T-cell (primary cell): Measurements from ENCODE around the gene FASTKD1. TPM values are rescaled to one million over a fixed set of nuclear protein-coding genes. Genes with fewer than 3 reads are reported as not detected.
"Not testable (repeated sequence)": the region's sequence is repeated elsewhere in the genome, so short reads cannot be mapped to it uniquely, and the experiment has no call there.

Experiments
- ATAC-seq, 4 experiments: fragments of 200-7000 bp in 3 of 4; fragments of 150-1000 bp in 1 of 4; cut with Tn5 transposase; replicated peaks in 1 of 4; 1 replicate in 3 of 4; 2 replicates in 1 of 4; pipeline ENCODE4 v1.10.0; 2021; ENCODE audit warnings: moderate library complexity in 3 of 4, mild to moderate bottlenecking in 2 of 4, moderate number of reproducible peaks in 1 of 4
- CTCF ChIA-PET, 2 donors: fragments of 300-600 bp; sonication (Branson Sonifier 250); formaldehyde crosslinking; loops; one replicate each; lab custom pipeline; 2022; ENCODE audit warnings: antibody characterized with exemption in 2 of 2; lab: Charles Lee
- POLR2A ChIA-PET, 2 donors: fragments of 300-600 bp; sonication (Branson Sonifier 250); formaldehyde crosslinking; loops; one replicate each; lab custom pipeline; 2022; ENCODE audit warnings: antibody characterized with exemption in 2 of 2; lab: Charles Lee
- DNase-seq, 35 experiments: peaks; one replicate each; pipeline versions ENCODE4 v3.0.0 to v3.0.0-alpha.2; 2013 to 2023
- H3K27ac ChIP-seq: one replicate; pipeline ENCODE4 v1.5.1; 2013; ENCODE audit warnings: low read length
- H3K27me3 ChIP-seq, 2 experiments: replicated peaks in 1 of 2; 1 replicate in 1 of 2; 2 replicates in 1 of 2; pipeline versions ENCODE4 v1.6.1 to v1.7.0; 2013; ENCODE audit warnings: low read length in 1 of 2, mixed read lengths in 1 of 2; ENCODE audit not compliant: control insufficient read depth in 2 of 2, insufficient read depth in 2 of 2; ENCODE audit errors: extremely low read depth in 1 of 2
- H3K36me3 ChIP-seq, 2 donors: 1 replicate in 1 of 2; 2 replicates in 1 of 2; pipeline versions ENCODE4 v1.6.1 to v1.7.0; 2013; ENCODE audit warnings: low read length in 1 of 2; ENCODE audit not compliant: control insufficient read depth in 2 of 2, insufficient read depth in 1 of 2; ENCODE audit errors: extremely low read depth in 1 of 2
- H3K4me1 ChIP-seq, 2 experiments: 1 replicate in 1 of 2; 2 replicates in 1 of 2; pipeline versions ENCODE4 v1.6.1 to v1.7.0; 2013; ENCODE audit warnings: low read length in 2 of 2, mixed read lengths in 1 of 2; ENCODE audit not compliant: insufficient read depth in 2 of 2, control insufficient read depth in 1 of 2; ENCODE audit errors: extremely low read depth in 1 of 2
- H3K4me3 ChIP-seq, 2 donors: 1 replicate in 1 of 2; 2 replicates in 1 of 2; pipeline versions ENCODE4 v1.5.1 to v1.7.0; 2013; ENCODE audit warnings: mild to moderate bottlenecking in 2 of 2, low read length in 1 of 2, moderate library complexity in 1 of 2; ENCODE audit not compliant: control insufficient read depth in 1 of 2; ENCODE audit errors: extremely low read depth in 1 of 2
- H3K9me3 ChIP-seq: 2 replicates; pipeline ENCODE4 v1.7.0; 2013
- H3K27ac Mint-ChIP-seq, 2 donors: one replicate each; pipeline ENCODE4 v1.8.0; 2020 to 2021; ENCODE audit warnings: mild to moderate bottlenecking in 2 of 2, mixed read lengths in 2 of 2
- H3K27me3 Mint-ChIP-seq, 2 donors: one replicate each; pipeline ENCODE4 v1.8.0; 2021 to 2022; ENCODE audit warnings: mixed read lengths in 2 of 2
- H3K36me3 Mint-ChIP-seq: one replicate; pipeline ENCODE4 v1.8.0; 2021; ENCODE audit warnings: mixed read lengths
- H3K4me1 Mint-ChIP-seq, 3 donors: one replicate each; pipeline ENCODE4 v1.8.0; 2020 to 2022; ENCODE audit warnings: mixed read lengths in 3 of 3, mild to moderate bottlenecking in 1 of 3
- H3K4me3 Mint-ChIP-seq, 3 donors: one replicate each; pipeline ENCODE4 v1.8.0; 2020 to 2022; ENCODE audit warnings: mild to moderate bottlenecking in 3 of 3, mixed read lengths in 3 of 3, moderate library complexity in 3 of 3
- H3K9me3 Mint-ChIP-seq, 3 donors: one replicate each; pipeline ENCODE4 v1.8.0; 2020 to 2022; ENCODE audit warnings: mixed read lengths in 3 of 3
- WGBS: methylation state at CpG from one replicate; pipeline ENCODE4 v1.1.5; 2013; ENCODE audit warnings: missing lambda C conversion rate; ENCODE audit not compliant: insufficient coverage; 5-methylcytosine and 5-hydroxymethylcytosine counted together
- total RNA-seq, 35 experiments: library from RNA in 6 of 35; stranded (reverse) in 6 of 35; fragments of 120-200 nt in 1 of 35; gene quantifications; one replicate each; pipeline versions ENCODE4 v1.2.1 to v1.2.4 and lab custom pipeline; 2013 to 2026

Gene FASTKD1
- total RNA-seq, 5 donors from 2014 or later (not counting 1 experiment from before 2014, with no cell fraction given), result 17.6 to 26.8 (median 25.2) TPM

DNA sequence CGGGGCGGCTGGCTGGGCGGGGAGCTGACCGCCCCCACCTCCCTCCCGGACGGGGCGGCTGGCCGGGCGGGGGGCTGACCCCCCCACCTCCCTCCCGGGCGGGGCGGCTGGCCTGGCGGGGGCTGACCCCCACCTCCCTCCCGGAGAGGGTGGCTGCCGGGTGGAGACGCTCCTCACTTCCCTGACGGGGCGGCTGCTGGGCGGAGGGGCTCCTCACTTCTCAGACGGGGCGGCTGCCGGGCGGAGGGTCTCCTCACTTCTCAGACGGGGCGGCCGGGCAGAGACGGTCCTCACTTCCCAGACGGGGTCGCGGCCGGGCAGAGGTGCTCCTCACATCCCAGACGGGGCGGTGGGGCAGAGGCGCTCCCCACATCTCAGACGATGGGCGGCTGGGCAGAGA, 1.6 kb upstream of the FASTKD1 start:
- H3K9me3 Mint-ChIP-seq, H3K27ac ChIP-seq, H3K9me3 ChIP-seq, H3K36me3 Mint-ChIP-seq, H3K27ac Mint-ChIP-seq, H3K4me3 Mint-ChIP-seq, H3K27me3 Mint-ChIP-seq, H3K36me3 ChIP-seq, DNase-seq, ATAC-seq, H3K4me3 ChIP-seq, H3K4me1 ChIP-seq, CTCF ChIA-PET, H3K27me3 ChIP-seq: not testable (repeated sequence)
- peaks cover 16 to 22% (median 17%) of the 10 kb centered on the region in 3 donors for H3K4me1 Mint-ChIP-seq
- POLR2A ChIA-PET, result interaction anchor here in 1 of 2 donors (0.6 kb wide), 1 partner anchor 284 kb away, joined by 9 read pairs; no protein-coding TSS in a partner anchor
- 89% methylated on average over 8 of the region's 36 CpGs for WGBS

DNA sequence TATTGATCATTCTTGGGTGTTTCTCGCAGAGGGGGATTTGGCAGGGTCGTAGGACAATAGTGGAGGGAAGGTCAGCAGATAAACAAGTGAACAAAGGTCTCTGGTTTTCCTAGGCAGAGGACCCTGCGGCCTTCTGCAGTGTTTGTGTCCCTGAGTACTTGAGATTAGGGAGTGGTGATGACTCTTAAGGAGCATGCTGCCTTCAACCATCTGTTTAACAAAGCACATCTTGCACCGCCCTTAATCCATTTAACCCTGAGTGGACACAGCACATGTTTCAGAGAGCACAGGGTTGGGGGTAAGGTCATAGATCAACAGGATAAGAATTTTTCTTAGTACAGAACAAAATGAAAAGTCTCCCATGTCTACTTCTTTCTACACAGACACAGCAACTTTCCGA, 874 bp upstream of the FASTKD1 start:
- H3K27me3 Mint-ChIP-seq, H3K4me1 ChIP-seq, CTCF ChIA-PET, H3K36me3 ChIP-seq, H3K36me3 Mint-ChIP-seq, H3K27me3 ChIP-seq, H3K9me3 ChIP-seq, H3K27ac Mint-ChIP-seq, ATAC-seq, H3K27ac ChIP-seq, H3K4me3 ChIP-seq, H3K9me3 Mint-ChIP-seq, DNase-seq: not testable (repeated sequence)
- Mint-ChIP-seq H3K4me1 (peaks cover 19 to 27% (median 23%) of the 10 kb centered on the region in 3 donors), H3K4me3 (peak overlapping the region in 1 of 3 donors; percentile 45)
- WGBS, result no CpG with 5 or more reads among the region's 5 CpGs
- POLR2A ChIA-PET, result interaction anchor here (0.6 to 3.6 kb wide), 3 partner anchors 10 to 197 kb away, joined by 3 to 34 read pairs (median 16); partner anchors contain the start of gene PPIG (in 2 of the 2)

DNA sequence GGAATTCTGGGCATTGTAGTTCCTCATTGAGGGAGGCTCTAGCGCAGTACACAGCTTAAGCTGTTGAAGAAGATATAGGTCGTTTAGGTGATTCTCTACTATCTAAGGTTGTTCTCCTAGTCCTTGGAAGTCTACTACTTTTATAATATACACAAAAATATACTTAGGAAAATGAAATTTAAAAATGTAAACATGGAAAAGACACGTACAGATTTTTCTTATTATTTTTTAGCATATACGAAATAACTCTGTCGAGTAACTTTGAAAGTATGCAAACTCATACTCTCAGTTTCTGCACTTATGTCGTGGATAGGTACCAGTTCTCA, 272 bp upstream of the FASTKD1 start:
- no peak for DNase-seq
- CTCF ChIA-PET, result interaction anchor here (1.0 to 1.9 kb wide), 7 partner anchors 8 to 251 kb away, joined by 3 to 10 read pairs (median 4); partner anchors contain the start of genes BBS5 (in 1 of the 2), METTL5 (in 1 of the 2) and PPIG (in 1 of the 2)
- Histone ChIP-seq H3K36me3 (no peaks in the 10 kb centered on the region), H3K4me1 (peaks cover 5 to 8% of the 10 kb centered on the region in 2 experiments), H3K9me3 (no peaks in the 10 kb centered on the region), H3K27ac (peak overlapping the region; percentile 81), H3K27me3 (no peaks in the 10 kb centered on the region), H3K4me3 (peak overlapping the region; percentile 97 to 99)
- Mint-ChIP-seq H3K4me1 (peaks cover 20 to 27% (median 23%) of the 10 kb centered on the region in 3 donors), H3K9me3 (no peaks in the 10 kb centered on the region), H3K27ac (peak overlapping the region; percentile 68 to 89), H3K36me3 (peaks cover 7% of the 10 kb centered on the region), H3K27me3 (no peaks in the 10 kb centered on the region), H3K4me3 (peak overlapping the region; percentile 95 to 99 (median 98))
- ATAC-seq, result no peak
- WGBS, result no CpG with 5 or more reads among the region's 6 CpGs
- POLR2A ChIA-PET, result interaction anchor here (0.6 to 3.6 kb wide), 6 partner anchors 10 to 197 kb away, joined by 3 to 34 read pairs (median 8); partner anchors contain the start of gene PPIG (in 2 of the 2)

DNA sequence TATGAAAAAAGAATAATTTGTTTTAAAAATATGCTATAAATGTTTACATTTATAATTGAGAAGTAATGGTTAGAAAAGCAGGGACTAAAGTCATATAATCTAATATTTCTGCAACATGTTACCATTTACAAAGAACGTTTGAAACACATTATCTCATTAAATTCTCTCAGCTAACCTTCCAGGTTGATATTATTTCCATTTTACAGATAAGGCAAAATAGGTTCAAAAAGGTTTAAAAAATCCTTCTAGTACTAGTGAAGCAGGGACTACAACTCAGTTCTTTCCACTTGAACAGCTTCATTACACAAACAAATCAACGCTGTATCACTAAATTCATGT, 875 bp downstream of the FASTKD1 start:
- 11% methylated on average over 1 of the region's 2 CpGs for WGBS
- no peaks in the 10 kb centered on the region for H3K27me3 ChIP-seq

DNA sequence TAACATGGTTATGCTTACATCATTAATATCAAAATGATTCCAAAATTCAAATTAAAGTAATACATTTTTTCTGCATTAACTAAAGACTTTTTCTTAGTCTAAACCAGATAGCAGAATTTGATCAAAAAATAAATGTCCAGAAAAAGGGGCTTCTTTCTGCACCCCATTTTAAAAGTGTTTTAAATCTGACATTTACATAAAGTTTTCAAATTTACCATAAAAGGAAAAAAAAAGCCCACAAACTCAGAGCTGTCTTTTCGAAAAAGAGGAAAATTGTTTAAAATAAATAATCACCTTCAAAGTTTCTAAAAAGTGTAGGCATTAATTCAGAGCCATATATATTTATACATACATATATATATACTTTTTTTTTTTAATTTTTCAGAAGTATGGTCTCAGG, 1.5 kb downstream of the FASTKD1 start:
- Histone ChIP-seq H3K9me3 (no peaks in the 10 kb centered on the region), H3K27ac (no peak overlapping the region), H3K27me3 (no peaks in the 10 kb centered on the region), H3K4me1 (peaks cover 5 to 8% of the 10 kb centered on the region in 2 experiments), H3K36me3 (no peaks in the 10 kb centered on the region), H3K4me3 (no peak overlapping the region)
- no peak for ATAC-seq
- ChIA-PET POLR2A (interaction anchor here (0.6 to 3.6 kb wide), 6 partner anchors 12 to 1861 kb away, joined by 3 to 34 read pairs (median 6); partner anchors contain the start of genes METTL8 (in 1 of the 2) and PPIG (in 1 of the 2)), CTCF (interaction anchor here in 1 of 2 donors (0.8 to 1.5 kb wide), 3 partner anchors 12 to 169 kb away, joined by 3 to 10 read pairs (median 4); partner anchors contain the start of gene PPIG)
- Mint-ChIP-seq H3K4me3 (no peak overlapping the region), H3K4me1 (peaks cover 20 to 27% (median 23%) of the 10 kb centered on the region in 3 donors), H3K27me3 (no peaks in the 10 kb centered on the region), H3K9me3 (no peaks in the 10 kb centered on the region), H3K27ac (no peak overlapping the region), H3K36me3 (peaks cover 10% of the 10 kb centered on the region)
- no CpG with 5 or more reads among the region's 1 CpG for WGBS
- no peak for DNase-seq

More for the DNA sequence above, 875 bp downstream of the FASTKD1 start:
- peak overlapping the region; percentile 97 to 99 for H3K4me3 ChIP-seq
- Mint-ChIP-seq H3K36me3 (peaks cover 7% of the 10 kb centered on the region), H3K4me1 (peaks cover 20 to 27% (median 23%) of the 10 kb centered on the region in 3 donors), H3K27me3 (no peaks in the 10 kb centered on the region), H3K9me3 (no peaks in the 10 kb centered on the region), H3K4me3 (peak overlapping the region; percentile 95 to 99 (median 98)), H3K27ac (no peak overlapping the region)
- no peak overlapping the region for H3K27ac ChIP-seq
- DNase-seq (no peak), ATAC-seq (no peak)
- ChIA-PET POLR2A (interaction anchor here (0.6 to 3.6 kb wide), 8 partner anchors 11 to 1861 kb away, joined by 3 to 34 read pairs (median 7); partner anchors contain the start of genes PPIG (in 2 of the 2) and METTL8 (in 1 of the 2)), CTCF (interaction anchor here (0.8 to 1.9 kb wide), 9 partner anchors 8 to 252 kb away, joined by 3 to 10 read pairs (median 3); partner anchors contain the start of genes METTL5 (in 1 of the 2) and PPIG (in 1 of the 2))
- H3K36me3 ChIP-seq, result no peaks in the 10 kb centered on the region
- no peaks in the 10 kb centered on the region for H3K9me3 ChIP-seq
- peaks cover 5 to 8% of the 10 kb centered on the region in 2 experiments for H3K4me1 ChIP-seq

DNA sequence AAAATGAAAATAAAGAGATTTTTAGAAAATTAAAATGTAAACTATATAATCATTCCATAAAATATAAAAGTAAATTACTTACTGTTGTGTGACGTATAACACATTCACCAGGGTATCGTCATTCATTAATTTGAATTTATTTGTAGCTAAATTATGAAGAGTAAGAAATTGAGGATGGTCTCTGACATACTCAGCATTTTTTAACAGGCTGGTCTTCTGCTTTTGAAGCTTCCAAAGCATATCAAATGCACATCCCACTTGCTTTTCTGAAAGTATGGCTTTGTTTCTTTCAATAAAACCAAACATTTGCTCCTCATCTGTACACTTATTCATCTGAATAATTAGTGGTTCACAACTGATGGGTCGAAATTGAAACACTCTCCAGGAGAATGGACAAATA, 2.1 kb downstream of the FASTKD1 start:
- Mint-ChIP-seq H3K36me3 (peaks cover 10% of the 10 kb centered on the region), H3K4me1 (peaks cover 20 to 27% (median 23%) of the 10 kb centered on the region in 3 donors), H3K27ac (no peak overlapping the region), H3K27me3 (no peaks in the 10 kb centered on the region), H3K4me3 (no peak overlapping the region), H3K9me3 (no peaks in the 10 kb centered on the region)
- DNase-seq, result no peak
- no peak overlapping the region for H3K4me3 ChIP-seq
- POLR2A ChIA-PET, result interaction anchor here in 1 of 2 donors (3.6 kb wide), 1 partner anchor 13 kb away, joined by 34 read pairs; the partner anchor contains the start of gene PPIG
- no peak for ATAC-seq
- no peaks in the 10 kb centered on the region for H3K36me3 ChIP-seq
- CTCF ChIA-PET, result no interaction called here
- no peak overlapping the region for H3K27ac ChIP-seq
- H3K9me3 ChIP-seq, result no peaks in the 10 kb centered on the region
- no CpG with 5 or more reads among the region's 3 CpGs for WGBS
- H3K4me1 ChIP-seq, result peaks cover 5 to 8% of the 10 kb centered on the region in 2 experiments
- H3K27me3 ChIP-seq, result no peaks in the 10 kb centered on the region
